ENCODE measurements around the gene AGAP1.

AGAP1 gene

GRCh38 chr2:235603659-235604058, 109.8 kb downstream of the AGAP1 start:
- H3K4me3 ChIP-seq (replicated peaks in 1 of 2; ENCODE audit: low read depth in 2 of 2, low read length in 2 of 2), result no peak overlapping the region
- DNase-seq (ENCODE audit: low read depth in 2 of 2), result peak in 1 of 2 donors; percentile 15
- TF ChIP-seq, protein P1, sequence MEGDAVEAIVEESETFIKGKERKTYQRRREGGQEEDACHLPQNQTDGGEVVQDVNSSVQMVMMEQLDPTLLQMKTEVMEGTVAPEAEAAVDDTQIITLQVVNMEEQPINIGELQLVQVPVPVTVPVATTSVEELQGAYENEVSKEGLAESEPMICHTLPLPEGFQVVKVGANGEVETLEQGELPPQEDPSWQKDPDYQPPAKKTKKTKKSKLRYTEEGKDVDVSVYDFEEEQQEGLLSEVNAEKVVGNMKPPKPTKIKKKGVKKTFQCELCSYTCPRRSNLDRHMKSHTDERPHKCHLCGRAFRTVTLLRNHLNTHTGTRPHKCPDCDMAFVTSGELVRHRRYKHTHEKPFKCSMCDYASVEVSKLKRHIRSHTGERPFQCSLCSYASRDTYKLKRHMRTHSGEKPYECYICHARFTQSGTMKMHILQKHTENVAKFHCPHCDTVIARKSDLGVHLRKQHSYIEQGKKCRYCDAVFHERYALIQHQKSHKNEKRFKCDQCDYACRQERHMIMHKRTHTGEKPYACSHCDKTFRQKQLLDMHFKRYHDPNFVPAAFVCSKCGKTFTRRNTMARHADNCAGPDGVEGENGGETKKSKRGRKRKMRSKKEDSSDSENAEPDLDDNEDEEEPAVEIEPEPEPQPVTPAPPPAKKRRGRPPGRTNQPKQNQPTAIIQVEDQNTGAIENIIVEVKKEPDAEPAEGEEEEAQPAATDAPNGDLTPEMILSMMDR (IDR thresholded peaks at IDR 0.05; ENCODE audit: low read depth, low read length), result no peak

- H3K4me3 ChIP-seq (replicated peaks in 1 of 2; ENCODE audit: low read depth in 2 of 2, low read length in 2 of 2), result peak overlapping the region in 1 of 2 donors; percentile 0
- peak; percentile 98 to 99 for DNase-seq (ENCODE audit: low read depth in 2 of 2)
These were observed 111.6 kb downstream of the AGAP1 start for GRCh38 chr2:235605312-235606003.

GRCh38 chr2:235606004-235606715, 112.3 kb downstream of the AGAP1 start:
- peak; percentile 80 to 83 for DNase-seq (ENCODE audit: low read depth in 2 of 2)
- TF ChIP-seq, protein P1 (IDR thresholded peaks at IDR 0.05; ENCODE audit: low read depth, low read length), result no peak
- no peak overlapping the region for H3K4me3 ChIP-seq (replicated peaks in 1 of 2; ENCODE audit: low read depth in 2 of 2, low read length in 2 of 2)

More at GRCh38 chr2:235605312-235606003, 111.6 kb downstream of the AGAP1 start:
- TF ChIP-seq, protein P1 (IDR thresholded peaks at IDR 0.05; ENCODE audit: low read depth, low read length), result no peak

- no peak overlapping the region for H3K4me3 ChIP-seq (replicated peaks in 1 of 2; ENCODE audit: low read depth in 2 of 2, low read length in 2 of 2)
- TF ChIP-seq, protein P1 (IDR thresholded peaks at IDR 0.05; ENCODE audit: low read depth, low read length), result no peak
- DNase-seq (ENCODE audit: low read depth in 2 of 2), result peak; percentile 28 to 57
These were observed 113.8 kb downstream of the AGAP1 start for GRCh38 chr2:235607546-235608199.

DNA sequence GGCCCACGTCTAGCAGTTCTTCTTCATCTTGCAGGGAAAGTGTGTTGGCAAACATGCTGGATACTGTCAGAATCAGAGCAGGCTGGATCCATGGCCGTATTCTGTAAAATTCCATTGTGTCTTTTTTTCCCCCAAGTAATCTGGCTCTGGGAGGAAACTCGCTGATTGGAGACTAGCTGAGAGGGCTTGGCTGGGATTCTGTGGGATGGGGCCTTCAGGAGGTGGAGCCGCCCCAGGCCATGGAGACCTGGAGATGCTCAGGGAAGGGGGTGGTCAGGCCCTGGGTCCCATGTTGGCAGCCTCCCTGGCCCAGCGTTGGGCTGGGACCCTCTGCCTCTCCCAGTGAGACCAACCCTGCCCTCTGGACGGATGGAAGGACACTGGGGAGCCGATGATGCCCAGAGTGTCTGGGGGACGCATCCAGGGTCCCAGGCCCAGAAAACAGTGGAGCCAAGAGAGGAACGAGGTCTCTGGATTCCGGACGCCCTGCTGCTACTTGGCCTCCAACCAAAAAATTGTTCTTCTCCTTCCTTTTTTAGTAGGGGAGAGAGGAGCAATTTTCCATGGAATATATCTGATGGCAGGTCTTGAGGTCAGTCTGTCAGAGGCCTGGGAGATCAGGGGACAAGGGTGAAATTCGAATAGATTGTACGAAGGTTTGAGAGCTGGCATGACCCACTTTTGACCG, 114.5 kb downstream of the AGAP1 start:
- DNase-seq (ENCODE audit: low read depth in 2 of 2), result no peak
- TF ChIP-seq, protein P1 (IDR thresholded peaks at IDR 0.05; ENCODE audit: low read depth, low read length), result no peak

GRCh38 chr2:235609321-235609720, 115.5 kb downstream of the AGAP1 start:
- TF ChIP-seq, protein P1 (IDR thresholded peaks at IDR 0.05; ENCODE audit: low read depth, low read length), result no peak

More for the DNA sequence above, 114.5 kb downstream of the AGAP1 start:
- H3K4me3 ChIP-seq (replicated peaks in 1 of 2; ENCODE audit: low read depth in 2 of 2, low read length in 2 of 2), result no peak overlapping the region

More at GRCh38 chr2:235609321-235609720, 115.5 kb downstream of the AGAP1 start:
- no peak for DNase-seq (ENCODE audit: low read depth in 2 of 2)
- H3K4me3 ChIP-seq (replicated peaks in 1 of 2; ENCODE audit: low read depth in 2 of 2, low read length in 2 of 2), result no peak overlapping the region

Measured in cardiac fibroblast (primary cell).